HG03457 (cell line): ENCODE results near the gene AGO3.
"Not testable (repeated sequence)": the region's sequence is repeated elsewhere in the genome, so short reads cannot be mapped to it uniquely, and the experiment has no call there.

Experiments used
- ATAC-seq: cut with Tn5 transposase; IDR thresholded peaks from one replicate; pipeline ENCODE4 v1.9.1; 2021; ENCODE audit warnings: moderate number of reproducible peaks; ENCODE audit not compliant: unreplicated experiment

Gene AGO3

DNA sequence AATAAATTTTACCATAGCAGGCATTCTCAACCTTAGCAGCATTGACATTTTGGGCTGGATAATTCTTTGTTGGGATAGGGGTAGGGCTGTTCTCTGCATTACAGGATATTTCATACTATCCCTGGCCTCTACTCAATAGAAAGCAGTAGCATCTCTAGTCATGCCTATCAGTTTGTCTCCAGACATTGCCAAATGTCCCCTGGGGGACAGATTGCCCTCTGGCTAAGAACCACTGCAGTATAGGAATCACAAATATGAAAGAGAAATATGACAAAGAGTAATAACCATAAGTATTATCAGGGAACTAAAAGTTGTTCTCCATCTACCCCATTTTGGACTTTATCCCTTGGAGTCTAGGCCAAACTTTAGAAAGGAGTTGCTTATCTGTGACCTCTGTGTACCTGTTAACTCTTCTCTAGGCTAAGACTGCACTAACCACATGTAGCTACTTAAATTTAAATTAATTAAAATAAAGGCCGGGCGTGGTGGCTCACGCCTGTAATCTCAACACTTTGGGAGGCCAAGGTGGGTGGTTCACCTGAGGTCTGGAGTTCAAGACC lies 76.1 kb downstream of the AGO3 start:
- no peak for ATAC-seq

- ATAC-seq, result no peak
These were observed 76.8 kb downstream of the AGO3 start for GRCh38 chr1:36007741-36008140.

DNA sequence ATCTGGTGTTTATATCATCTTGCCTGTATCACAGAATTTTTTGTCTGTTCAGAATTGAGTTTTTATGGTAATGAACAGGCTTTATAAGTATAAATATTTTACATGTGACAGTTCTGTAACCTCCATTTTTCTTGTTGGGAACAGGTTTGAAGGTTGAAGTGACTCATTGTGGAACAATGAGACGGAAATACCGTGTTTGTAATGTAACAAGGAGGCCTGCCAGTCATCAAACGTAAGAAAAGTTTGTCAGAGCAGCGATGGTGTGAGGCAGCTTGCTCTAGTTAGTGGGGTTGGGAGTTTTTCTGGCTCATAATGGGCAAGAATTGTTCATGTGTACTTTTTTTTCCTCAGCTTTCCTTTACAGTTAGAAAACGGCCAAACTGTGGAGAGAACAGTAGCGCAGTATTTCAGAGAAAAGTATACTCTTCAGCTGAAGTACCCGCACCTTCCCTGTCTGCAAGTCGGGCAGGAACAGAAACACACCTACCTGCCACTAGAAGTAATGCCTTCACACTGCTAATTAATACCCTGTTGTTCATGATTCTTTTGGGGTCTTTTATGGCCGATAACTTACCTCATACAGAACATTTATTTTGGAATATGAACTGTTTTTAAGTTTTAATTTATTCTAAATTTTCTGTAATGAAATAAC lies 77.8 kb downstream of the AGO3 start:
- no peak for ATAC-seq

DNA sequence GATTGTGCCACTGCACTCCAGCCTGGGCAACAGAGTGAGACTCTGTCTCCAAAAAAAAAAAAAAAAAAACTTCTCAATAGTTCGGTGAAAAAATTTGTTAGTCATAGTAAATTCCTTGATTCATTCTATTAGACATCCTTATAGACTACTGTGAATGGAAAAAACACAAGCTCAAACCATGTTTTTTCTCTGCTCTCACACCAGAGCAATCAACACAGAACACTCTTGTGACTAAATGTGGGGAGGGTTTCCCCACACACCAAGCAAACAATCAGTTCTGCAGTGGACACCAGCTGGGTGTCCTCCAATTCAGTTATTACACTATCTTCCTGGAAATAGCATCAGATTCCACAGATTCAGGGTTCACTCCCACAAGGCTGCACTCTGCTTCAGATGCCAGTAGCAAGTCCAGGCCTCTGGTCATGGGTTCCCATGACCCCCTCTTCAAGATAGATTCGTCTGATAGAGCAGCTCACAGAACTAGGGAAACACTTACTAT lies 83.9 kb downstream of the AGO3 start:
- ATAC-seq, result no peak

DNA sequence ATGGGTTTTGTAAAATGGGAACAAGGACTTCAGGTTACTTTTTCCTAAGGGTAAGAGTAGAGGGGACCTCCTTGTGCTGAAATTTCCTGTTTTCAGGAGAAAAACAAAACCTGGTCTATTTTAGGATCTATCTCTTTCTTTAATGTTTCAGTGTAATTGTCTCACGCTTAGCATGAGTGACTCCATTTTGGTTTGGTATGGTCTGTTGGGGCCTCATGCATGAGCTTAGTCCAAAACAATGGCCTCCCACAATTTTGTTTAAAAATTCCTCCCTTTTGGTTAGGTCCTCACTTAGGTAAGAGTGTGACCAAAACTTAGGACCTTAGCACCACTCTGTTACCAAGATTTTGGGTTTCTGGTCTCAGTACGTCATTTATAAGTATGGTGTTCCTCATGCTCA lies 85.8 kb downstream of the AGO3 start:
- no peak for ATAC-seq

GRCh38 chr1:36023098-36023769 lies 92.3 kb downstream of the AGO3 start:
- no peak for ATAC-seq

DNA sequence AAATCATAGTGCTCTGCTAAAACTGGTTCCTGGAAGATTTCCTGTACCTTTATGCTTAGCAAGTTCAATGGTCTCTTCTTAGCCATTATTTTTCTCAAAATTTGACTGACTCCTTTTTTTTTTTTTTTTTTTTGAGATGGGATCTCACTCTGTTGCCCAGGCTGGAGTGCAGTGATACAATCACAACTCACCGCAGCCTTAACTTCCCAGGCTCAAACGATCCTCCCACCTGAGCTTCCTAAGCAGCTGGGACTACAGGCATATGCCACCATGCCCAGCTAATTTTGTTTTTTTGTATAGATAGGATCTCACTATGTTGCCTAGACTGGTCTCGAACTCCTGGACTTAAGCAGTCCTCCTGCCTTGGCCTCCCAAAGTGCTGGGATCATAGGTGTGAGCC lies 93.1 kb downstream of the AGO3 start:
- not testable (repeated sequence) for ATAC-seq

GRCh38 chr1:36024847-36025246 lies 93.9 kb downstream of the AGO3 start:
- no peak for ATAC-seq

DNA sequence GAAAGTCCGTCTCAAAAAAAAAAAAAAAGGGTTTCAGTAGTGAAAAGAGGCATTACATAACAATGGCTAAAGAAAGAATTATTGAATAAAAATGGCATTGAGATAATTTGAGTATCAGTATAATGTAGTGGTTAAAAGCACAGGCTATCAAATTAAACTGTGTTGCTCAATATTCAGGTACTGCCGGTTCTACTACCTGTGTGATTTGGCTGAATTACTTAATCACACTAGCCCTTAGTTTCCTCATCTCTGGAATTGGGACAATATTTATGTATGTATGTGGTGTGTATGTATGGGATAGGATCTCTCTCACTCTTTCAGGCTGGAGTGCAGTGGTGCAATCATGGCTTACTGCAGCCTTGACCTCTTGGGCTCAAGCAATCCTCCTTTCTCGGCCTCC lies 96.9 kb downstream of the AGO3 start:
- ATAC-seq, result no peak

DNA sequence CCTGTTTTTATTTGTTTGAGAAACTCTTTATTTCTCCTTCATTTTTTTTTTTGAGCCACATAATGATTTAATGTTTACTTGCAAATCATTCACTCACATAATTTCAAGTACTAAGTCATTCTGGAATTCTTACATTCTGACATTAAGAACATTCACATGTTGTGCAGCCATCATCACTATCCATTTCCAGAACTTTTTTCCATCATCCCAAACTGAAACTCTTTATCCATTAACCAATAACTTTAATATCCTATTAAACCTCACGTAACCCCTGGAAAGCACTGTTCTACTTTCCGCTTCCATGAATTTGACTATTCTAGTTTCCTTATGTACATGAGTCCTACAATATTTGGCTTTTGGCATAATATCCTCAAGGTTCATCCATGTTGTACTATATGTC lies 100.5 kb downstream of the AGO3 start:
- no peak for ATAC-seq

DNA sequence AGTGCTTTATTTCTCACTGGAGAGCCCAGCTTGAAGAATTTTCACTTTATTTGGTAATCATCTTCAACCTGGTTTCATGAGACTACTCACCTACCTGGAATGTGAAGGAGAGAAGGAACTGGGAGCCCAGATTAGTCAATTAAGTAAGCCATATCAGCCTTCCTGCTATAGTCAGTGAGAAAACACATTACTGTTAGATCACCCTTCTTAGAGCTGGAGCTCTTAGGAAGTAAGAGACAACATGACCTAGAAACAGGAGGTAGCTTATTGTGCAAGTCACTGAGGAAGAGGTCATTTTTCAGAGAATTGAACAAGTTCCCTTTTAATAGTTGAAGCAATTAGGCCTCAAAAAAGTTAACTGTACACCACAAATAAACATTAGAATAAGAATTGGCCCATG lies 103.8 kb downstream of the AGO3 start:
- no peak for ATAC-seq

- no peak for ATAC-seq
These were observed 104.2 kb downstream of the AGO3 start for GRCh38 chr1:36035154-36035553.

DNA sequence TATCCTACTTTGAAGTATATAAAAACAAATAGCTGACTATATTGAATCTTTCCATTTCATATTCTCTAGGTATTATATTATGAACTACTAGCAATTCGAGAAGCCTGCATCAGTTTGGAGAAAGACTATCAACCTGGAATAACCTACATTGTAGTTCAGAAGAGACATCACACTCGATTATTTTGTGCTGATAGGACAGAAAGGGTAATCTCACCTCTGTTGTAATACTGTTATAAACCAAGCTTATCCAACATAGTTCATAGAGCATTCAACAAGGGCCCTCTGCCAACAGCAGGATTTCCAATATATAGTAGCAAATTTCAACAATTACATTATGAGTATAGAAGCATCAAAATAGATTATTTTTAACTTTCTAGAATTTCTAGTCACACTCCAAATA lies 109.3 kb downstream of the AGO3 start:
- ATAC-seq, result no peak

DNA sequence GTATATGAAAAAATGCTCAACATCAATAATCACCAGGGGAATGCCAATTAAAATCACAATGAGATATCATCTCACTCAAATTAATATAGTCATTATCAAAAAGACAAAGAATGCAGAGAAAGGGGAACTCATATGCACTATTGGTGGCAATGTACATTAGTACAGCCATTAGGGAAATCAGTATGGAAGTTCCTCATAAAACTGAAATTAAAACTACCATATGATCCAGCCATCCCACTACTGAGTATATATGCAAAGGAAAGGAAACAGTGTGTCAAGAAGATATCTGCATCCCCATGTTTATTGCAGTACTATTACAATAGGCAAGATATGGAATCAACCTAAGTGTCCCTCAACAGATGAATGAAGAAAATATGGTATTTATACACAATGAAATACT lies 120.9 kb downstream of the AGO3 start:
- no peak for ATAC-seq

DNA sequence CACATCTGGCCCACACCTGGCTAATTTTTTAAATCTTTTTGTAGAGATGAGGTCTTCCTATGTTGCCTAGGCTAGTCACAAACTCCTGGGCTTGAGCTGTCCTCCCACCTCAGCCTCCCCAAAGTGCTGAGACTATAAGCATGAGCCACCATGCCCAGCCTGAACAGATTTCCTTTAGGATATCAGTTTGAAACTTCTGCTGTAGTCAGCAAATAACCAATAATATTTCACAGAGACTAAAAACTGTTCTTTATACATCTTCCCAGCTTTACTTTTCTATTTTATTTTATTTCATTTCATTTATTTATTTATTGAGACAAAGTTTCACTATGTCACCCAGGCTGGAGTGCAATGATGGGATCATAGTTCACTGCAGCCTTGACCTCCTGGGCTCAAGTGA lies 123.1 kb downstream of the AGO3 start:
- ATAC-seq, result no peak

GRCh38 chr1:36055706-36056105 lies 124.8 kb downstream of the AGO3 start:
- ATAC-seq, result no peak

DNA sequence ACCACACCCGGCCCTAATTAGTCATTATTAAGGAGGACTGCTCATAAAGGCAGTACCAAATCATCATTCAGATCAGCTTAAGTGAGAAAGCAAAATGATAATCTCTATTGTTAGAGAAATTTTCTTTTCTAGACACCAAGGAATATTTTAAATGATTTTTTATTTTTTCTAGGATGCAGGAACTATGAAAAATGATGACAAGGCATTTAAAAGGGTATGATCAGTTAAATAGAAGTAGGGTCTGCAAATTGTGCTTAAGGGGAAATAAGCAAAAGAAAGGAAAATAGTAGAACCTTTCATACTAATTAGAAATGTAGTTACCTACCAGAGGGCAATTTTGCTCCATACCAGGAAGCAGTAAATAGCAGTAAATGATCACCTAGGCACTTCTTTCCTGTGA lies 131.4 kb downstream of the AGO3 start:
- ATAC-seq, result no peak

GRCh38 chr1:36067871-36068270 lies 137.0 kb downstream of the AGO3 start:
- no peak for ATAC-seq

GRCh38 chr1:36068866-36069265 lies 138.0 kb downstream of the AGO3 start:
- ATAC-seq, result no peak

GRCh38 chr1:36070349-36070748 lies 139.4 kb downstream of the AGO3 start:
- no peak for ATAC-seq

GRCh38 chr1:36076979-36077573 lies 146.2 kb downstream of the AGO3 start:
- no peak for ATAC-seq

DNA sequence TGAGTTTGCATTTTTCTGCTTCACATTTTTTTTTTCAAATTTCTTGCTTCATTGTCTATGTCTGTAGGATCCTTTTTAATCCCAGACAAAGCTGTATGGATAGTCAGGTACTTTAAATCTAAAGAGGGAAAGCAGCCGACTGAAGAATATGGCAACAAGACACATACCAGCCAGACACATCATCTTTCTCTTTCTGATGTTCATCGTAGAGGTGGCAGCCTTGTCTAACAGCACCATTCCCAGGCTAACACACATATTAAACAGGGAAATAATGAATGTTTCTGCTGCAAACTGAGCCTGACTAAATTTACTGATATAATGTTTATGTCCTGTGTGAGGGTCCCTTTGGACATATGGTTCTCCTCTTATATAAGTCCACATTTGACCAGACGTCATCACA lies 149.3 kb downstream of the AGO3 start:
- no peak for ATAC-seq
